CD14-positive monocyte (primary cell): ENCODE data around the gene TBC1D30. TPM values are rescaled to one million over a fixed set of nuclear protein-coding genes. Genes with fewer than 3 reads are reported as not detected.

Experiments used
- DNase-seq, 3 donors: peaks; one replicate each; pipeline ENCODE4 v3.0.0-alpha.2; 2011 to 2022
- H2AFZ ChIP-seq: 2 replicates; pipeline ENCODE4 v1.6.0; 2012; ENCODE audit warnings: mild to moderate bottlenecking, low read depth, low read length, inconsistent platforms; ENCODE audit not compliant: insufficient read depth, poor library complexity, severe bottlenecking
- H3K27ac ChIP-seq, 2 donors: 1 replicate in 1 of 2; 2 replicates in 1 of 2; pipeline ENCODE4 v1.5.1; 2012 to 2013; ENCODE audit warnings: low read length in 2 of 2, control low read depth in 1 of 2, inconsistent platforms in 1 of 2, low read depth in 1 of 2, mild to moderate bottlenecking in 1 of 2
- H3K27me3 ChIP-seq, 2 donors: one replicate each; pipeline versions ENCODE4 v1.6.0 to v1.6.1; 2011 to 2013; ENCODE audit warnings: low read length in 2 of 2; ENCODE audit not compliant: control insufficient read depth in 2 of 2, insufficient read depth in 2 of 2
- H3K36me3 ChIP-seq, 2 donors: replicated peaks in 1 of 2; 1 replicate in 1 of 2; 2 replicates in 1 of 2; pipeline versions ENCODE4 v1.5.1 to v1.6.1; 2012 to 2013; ENCODE audit warnings: low read length in 2 of 2, control low read depth in 1 of 2, inconsistent platforms in 1 of 2, mild to moderate bottlenecking in 1 of 2; ENCODE audit not compliant: insufficient read depth in 2 of 2, control insufficient read depth in 1 of 2
- H3K4me1 ChIP-seq, 2 donors: 1 replicate in 1 of 2; 2 replicates in 1 of 2; pipeline versions ENCODE4 v1.5.1 to v1.6.1; 2012 to 2013; ENCODE audit warnings: low read length in 2 of 2, control low read depth in 1 of 2, inconsistent platforms in 1 of 2, mild to moderate bottlenecking in 1 of 2, moderate library complexity in 1 of 2; ENCODE audit not compliant: insufficient read depth in 2 of 2, control insufficient read depth in 1 of 2
- H3K4me2 ChIP-seq: replicated peaks from 2 replicates; pipeline ENCODE3; 2012; ENCODE audit warnings: low read length, moderate library complexity, mild to moderate bottlenecking; ENCODE audit not compliant: poor library complexity, severe bottlenecking; ENCODE audit errors: extremely low read depth
- H3K4me3 ChIP-seq, 3 experiments: fragments of 200-600 bp in 1 of 3; sonication (generic) in 1 of 3; replicated peaks in 1 of 3; 1 replicate in 2 of 3; 2 replicates in 1 of 3; pipeline ENCODE4 v1.5.1; 2011 to 2013; ENCODE audit warnings: low read length in 3 of 3, mild to moderate bottlenecking in 3 of 3, control low read depth in 2 of 3, low read depth in 2 of 3, inconsistent platforms in 1 of 3, moderate library complexity in 1 of 3
- H3K79me2 ChIP-seq: 2 replicates; pipeline ENCODE4 v1.6.0; 2012; ENCODE audit warnings: mild to moderate bottlenecking, control low read depth, inconsistent platforms, low read length, moderate library complexity; ENCODE audit not compliant: insufficient read depth
- H3K9ac ChIP-seq: 2 replicates; pipeline ENCODE4 v1.6.0; 2017; ENCODE audit warnings: low read length, mild to moderate bottlenecking; ENCODE audit not compliant: insufficient read depth, poor library complexity, severe bottlenecking
- H3K9me3 ChIP-seq, 2 donors: replicated peaks in 1 of 2; 1 replicate in 1 of 2; 2 replicates in 1 of 2; pipeline versions ENCODE4 v1.5.1 to v1.6.1; 2012 to 2013; ENCODE audit warnings: low read length in 2 of 2, control low read depth in 1 of 2; ENCODE audit not compliant: control insufficient read depth in 1 of 2, insufficient read depth in 1 of 2
- H4K20me1 ChIP-seq: 2 replicates; pipeline ENCODE4 v1.6.0; 2012; ENCODE audit warnings: mild to moderate bottlenecking, low read length, control low read depth, moderate library complexity; ENCODE audit not compliant: insufficient read depth
- H3K27ac Mint-ChIP-seq, 7 donors: one replicate each; pipeline ENCODE4 v1.8.0; 2020; ENCODE audit warnings: mild to moderate bottlenecking in 7 of 7, mixed read lengths in 7 of 7, moderate library complexity in 6 of 7, inconsistent platforms in 2 of 7
- H3K27me3 Mint-ChIP-seq, 3 donors: one replicate each; pipeline ENCODE4 v1.8.0; 2021 to 2022; ENCODE audit warnings: low read depth in 3 of 3, mild to moderate bottlenecking in 3 of 3, mixed read lengths in 3 of 3, moderate library complexity in 3 of 3, inconsistent platforms in 1 of 3
- H3K36me3 Mint-ChIP-seq, 2 donors: one replicate each; pipeline ENCODE4 v1.8.0; 2020; ENCODE audit warnings: mixed read lengths in 2 of 2, inconsistent platforms in 1 of 2, mild to moderate bottlenecking in 1 of 2
- H3K4me1 Mint-ChIP-seq: one replicate; pipeline ENCODE4 v1.8.0; 2020; ENCODE audit warnings: mild to moderate bottlenecking, mixed read lengths
- H3K4me3 Mint-ChIP-seq, 2 donors: one replicate each; pipeline ENCODE4 v1.8.0; 2020; ENCODE audit warnings: mild to moderate bottlenecking in 2 of 2, mixed read lengths in 2 of 2, moderate library complexity in 1 of 2
- H3K9me3 Mint-ChIP-seq, 7 donors: one replicate each; pipeline ENCODE4 v1.8.0; 2020 to 2022; ENCODE audit warnings: mixed read lengths in 7 of 7, mild to moderate bottlenecking in 6 of 7, moderate library complexity in 6 of 7, inconsistent platforms in 2 of 7
- CTCF ChIP-seq: fragments of 200-600 bp; IDR thresholded peaks from one replicate; pipeline ENCODE4 v1.8.0; 2022; ENCODE audit warnings: antibody characterized with exemption, mild to moderate bottlenecking
- intact Hi-C, 2 donors: fragments of 100-400 bp; cut with micrococcal nuclease; formaldehyde crosslinking; loops; one replicate each; pipeline versions ENCODE4 v1.15.0 to v1.15.1; 2023
- polyA plus RNA-seq, 3 donors: library from polyadenylated mRNA; depleted of rRNA in 1 of 3; unstranded in 2 of 3; stranded (reverse) in 1 of 3; fragments of 300-500 nt in 2 of 3; fragments of >200 nt in 1 of 3; fragmentation: Illumina TruSeq in 2 of 3; gene quantifications; 1 replicate in 2 of 3; 2 replicates in 1 of 3; pipeline ENCODE4 v1.2.3, GENCODE V29; 2012 to 2021

The TBC1D30 gene
- polyA plus RNA-seq, 3 donors = 1.1 to 2.8 (median 2.7) TPM

GRCh38 chr12:64922853-64923252 lies 98.4 kb downstream of the TBC1D30 start:
- Mint-ChIP-seq H3K27me3 (peaks cover 13 to 32% (median 14%) of the 10 kb centered on the region in 3 donors), H3K27ac (no peak overlapping the region), H3K9me3 (peaks cover 0 to 7% (median 0%) of the 10 kb centered on the region in 7 donors), H3K4me1 (no peaks in the 10 kb centered on the region), H3K36me3 (no peaks in the 10 kb centered on the region), H3K4me3 (no peak overlapping the region)
- no peaks in the 10 kb centered on the region for H3K4me1 ChIP-seq
- H3K27me3 ChIP-seq = peaks cover 5 to 14% of the 10 kb centered on the region in 2 donors
- no peak overlapping the region for H3K9ac ChIP-seq
- no peak overlapping the region for H3K4me2 ChIP-seq
- no peak for DNase-seq
- no peak overlapping the region for H3K27ac ChIP-seq
- intact Hi-C loops = no loop called here
- no peaks in the 10 kb centered on the region for H4K20me1 ChIP-seq
- no peak overlapping the region for H3K4me3 ChIP-seq
- no peaks in the 10 kb centered on the region for H3K9me3 ChIP-seq
- TF ChIP-seq CTCF = no peak
- no peak overlapping the region for H2AFZ ChIP-seq
- no peaks in the 10 kb centered on the region for H3K36me3 ChIP-seq
- H3K79me2 ChIP-seq = no peaks in the 10 kb centered on the region

GRCh38 chr12:64923536-64923935 lies 99.1 kb downstream of the TBC1D30 start:
- Histone ChIP-seq H3K79me2 (no peaks in the 10 kb centered on the region), H3K27me3 (peaks cover 5 to 8% of the 10 kb centered on the region in 2 donors), H3K36me3 (no peaks in the 10 kb centered on the region), H3K4me1 (no peaks in the 10 kb centered on the region), H3K9me3 (no peaks in the 10 kb centered on the region), H3K9ac (no peak overlapping the region), H4K20me1 (no peaks in the 10 kb centered on the region), H3K4me3 (no peak overlapping the region), H3K27ac (no peak overlapping the region), H2AFZ (no peak overlapping the region), H3K4me2 (no peak overlapping the region)
- no peak for DNase-seq
- TF ChIP-seq CTCF = no peak
- Mint-ChIP-seq H3K36me3 (no peaks in the 10 kb centered on the region), H3K27ac (no peak overlapping the region), H3K4me1 (no peaks in the 10 kb centered on the region), H3K9me3 (peaks cover 0 to 11% (median 0%) of the 10 kb centered on the region in 7 donors), H3K27me3 (peaks cover 10 to 30% (median 19%) of the 10 kb centered on the region in 3 donors), H3K4me3 (no peak overlapping the region)
- intact Hi-C loops = no loop called here

Other genes with a start within 250 kb of the TBC1D30 start
- gene RASSF3, start 214.2 kb upstream of the TBC1D30 start, polyA plus RNA-seq = 10 to 100 TPM in 2 of 3 donors, 1 to 10 TPM in 1; 6.6 to 77.9 (median 14.5) TPM
- 100 to 1,000 TPM; 103 to 274 (median 203) TPM for gene GNS, start 65.2 kb upstream of the TBC1D30 start, polyA plus RNA-seq